GM12891 (cell line): ENCODE results near the gene AK4.

ENCODE experiments used
- POLR2A ChIP-seq: IDR thresholded peaks from 2 replicates; pipeline ENCODE4 v1.6.1; 2011; ENCODE audit warnings: low read depth, low read length, control low read depth
- POLR2AphosphoS5 ChIP-seq: IDR thresholded peaks from 2 replicates; pipeline ENCODE4 v1.6.1; 2011; ENCODE audit warnings: low read depth, low read length, control low read depth
- POU2F2 ChIP-seq: IDR thresholded peaks from 2 replicates; pipeline ENCODE4 v1.6.1; 2011; ENCODE audit warnings: low read depth, mild to moderate bottlenecking, control low read depth, low read length, moderate library complexity
- SPI1 ChIP-seq: IDR thresholded peaks from 2 replicates; pipeline ENCODE4 v1.6.1; 2011; ENCODE audit warnings: low read depth, low read length, control low read depth

DNA sequence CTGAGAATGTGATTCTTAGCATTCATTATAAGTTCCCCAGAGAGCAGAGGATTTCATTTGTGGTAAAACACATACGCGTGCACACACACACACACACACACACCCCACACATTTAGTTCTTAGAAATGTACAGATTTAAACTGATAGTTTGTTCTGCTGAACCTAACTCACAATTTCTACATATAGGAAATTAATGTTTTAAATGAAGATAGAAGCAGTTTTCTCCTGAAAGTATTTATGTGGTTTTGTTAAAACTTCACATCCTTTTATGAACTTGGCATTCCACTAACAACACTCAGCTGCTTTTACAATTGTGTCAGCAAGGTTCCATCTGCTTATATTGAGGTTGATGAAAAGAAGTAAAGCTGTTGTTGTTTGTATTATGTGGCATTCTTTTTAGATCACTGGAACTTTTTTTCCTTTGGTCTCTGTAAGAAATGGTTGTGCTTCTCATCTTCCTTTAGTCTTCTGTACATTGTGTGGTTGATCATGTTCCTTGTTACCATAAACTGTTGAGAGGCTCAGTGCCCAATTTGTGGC lies 41.6 kb downstream of the AK4 start:
- TF ChIP-seq POLR2A (no peak), POLR2AphosphoS5 (no peak), POU2F2 (no peak), SPI1 (no peak)
